ENCODE results near the gene PDE10A.
"Not testable (repeated sequence)": the region's sequence is repeated elsewhere in the genome, so short reads cannot be mapped to it uniquely, and the experiment has no call there.

PDE10A gene

DNA sequence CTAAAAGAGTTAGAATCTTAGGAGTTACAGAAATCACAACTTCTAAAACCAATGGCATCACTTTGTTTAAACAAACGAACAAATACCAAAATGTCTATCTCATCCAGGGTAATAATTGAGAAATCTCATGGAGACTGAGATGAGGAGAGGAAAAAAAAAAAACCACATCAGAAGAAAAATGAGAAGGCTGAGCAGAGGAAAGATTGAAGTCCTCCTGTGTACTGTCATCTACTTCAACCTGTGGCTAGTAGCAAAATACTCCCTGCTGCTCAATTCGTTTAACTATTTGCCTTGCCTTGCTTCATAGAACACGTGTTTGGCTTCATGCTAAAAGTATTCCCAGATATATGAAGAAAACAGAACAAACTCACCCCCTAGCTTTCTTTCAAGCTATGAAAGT is 143.7 kb downstream of the PDE10A start:
- no peak for DNase-seq

DNA sequence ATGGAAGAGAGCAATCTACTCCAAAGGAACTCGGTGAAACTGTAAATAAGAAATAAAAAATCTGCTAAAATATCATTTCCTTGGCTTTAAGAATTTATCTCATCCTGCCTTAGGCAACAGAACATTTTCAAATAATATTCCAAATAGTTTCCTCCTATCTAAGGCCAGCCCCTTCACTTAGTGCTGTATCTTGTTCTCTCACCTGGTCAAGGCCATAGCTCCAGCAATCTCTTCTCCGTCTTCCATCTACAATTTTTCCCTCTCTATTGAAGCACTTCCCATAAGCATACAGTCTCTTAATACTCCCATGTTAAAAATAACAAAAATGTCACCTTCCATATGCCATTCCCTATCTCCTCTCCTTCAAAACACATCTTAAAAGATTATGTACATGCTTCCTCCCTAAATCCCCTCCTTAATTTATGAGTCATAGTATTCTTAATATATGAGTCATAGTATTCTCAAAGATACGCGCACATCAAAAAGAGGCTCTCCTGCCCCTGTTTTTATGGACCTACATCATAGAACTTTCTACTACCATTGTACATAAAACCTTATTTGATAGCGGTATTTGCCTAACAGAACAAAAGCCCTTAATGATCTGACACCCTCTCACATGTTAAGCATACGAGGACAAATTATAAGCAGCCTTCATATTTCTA is 146.9 kb downstream of the PDE10A start:
- DNase-seq = no peak

DNA sequence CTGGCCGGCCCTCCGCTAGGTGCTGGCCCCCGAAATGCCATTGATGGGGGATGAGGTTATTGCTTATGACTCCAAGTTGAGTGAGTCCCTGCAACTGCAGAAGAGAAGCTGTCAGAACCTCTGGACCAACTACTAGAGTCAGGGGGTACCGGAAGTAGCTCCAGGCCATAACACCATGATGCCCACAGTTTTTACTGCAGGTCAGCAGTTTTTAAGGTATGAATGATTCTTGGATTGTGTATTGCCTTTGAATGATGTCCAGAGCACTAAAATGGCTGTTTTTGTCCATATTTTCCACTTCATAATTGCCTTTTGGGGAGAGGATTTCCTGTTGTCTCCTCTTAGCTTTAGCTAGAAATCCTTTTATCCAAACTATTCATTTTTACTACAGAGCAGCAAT is 148.4 kb downstream of the PDE10A start:
- no peak for DNase-seq

DNA sequence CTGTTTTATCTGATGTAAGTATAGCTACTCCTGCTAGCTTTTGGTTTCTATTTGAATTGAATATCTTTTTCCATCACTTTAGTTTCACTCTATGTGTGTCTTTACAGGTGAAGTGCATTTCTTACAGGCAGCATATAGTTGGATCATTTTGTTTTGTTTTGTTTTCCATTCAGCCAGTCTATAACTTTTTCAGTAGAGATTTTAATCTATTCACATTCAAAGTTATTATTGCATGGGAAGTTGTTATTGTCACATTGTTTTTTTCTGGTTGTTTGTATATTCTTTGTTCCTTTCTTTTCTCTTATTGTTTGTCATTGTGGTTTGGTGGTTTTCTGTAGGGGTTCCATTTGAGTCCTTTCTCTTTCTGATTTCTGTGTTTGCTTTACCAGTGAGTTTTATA is 151.2 kb downstream of the PDE10A start:
- no peak for DNase-seq

DNA sequence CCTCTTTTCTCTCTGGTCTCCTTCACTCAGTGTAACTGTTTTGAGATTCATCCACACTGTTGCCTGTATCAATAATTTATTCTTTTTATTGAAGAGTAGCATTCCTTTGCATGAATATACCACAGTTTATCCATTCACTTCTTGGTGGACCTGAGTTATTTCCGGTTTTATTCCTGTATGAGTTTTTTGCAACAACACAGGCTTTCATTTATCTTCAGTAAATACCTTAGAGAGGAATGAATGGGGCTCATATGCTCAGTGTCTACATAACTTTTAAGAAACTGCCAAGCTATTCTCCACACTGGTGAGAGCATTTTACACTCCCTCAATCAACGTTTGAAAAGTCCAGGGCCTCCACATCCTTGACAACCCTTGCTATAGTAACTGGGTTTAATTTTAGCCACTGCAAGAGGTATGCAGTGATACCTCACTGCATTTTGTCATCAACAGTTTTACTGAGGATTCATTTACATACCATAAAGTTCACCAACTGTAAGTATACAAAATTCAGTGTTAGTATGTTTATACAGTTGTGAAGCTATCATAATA is 154.6 kb downstream of the PDE10A start:
- no peak for DNase-seq

DNA sequence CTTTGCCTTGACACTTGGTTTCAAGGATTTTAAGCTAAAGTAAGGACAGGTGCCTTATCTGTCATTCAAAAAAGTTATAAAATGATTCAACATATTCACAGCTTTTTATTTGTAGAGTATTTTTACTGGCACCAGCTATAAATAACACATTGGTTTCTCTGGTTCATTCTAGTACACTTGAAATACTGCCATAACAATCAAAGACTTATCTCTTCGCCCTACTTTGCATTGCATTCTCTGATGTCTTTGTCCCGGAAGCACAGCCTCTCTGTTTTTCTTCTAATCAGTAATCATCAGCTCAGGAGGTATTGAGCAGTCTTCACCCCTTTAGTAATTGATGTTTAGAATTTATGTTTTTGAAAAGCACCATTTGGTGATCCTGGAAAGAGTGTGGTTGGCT is 156.4 kb downstream of the PDE10A start:
- DNase-seq = no peak

DNA sequence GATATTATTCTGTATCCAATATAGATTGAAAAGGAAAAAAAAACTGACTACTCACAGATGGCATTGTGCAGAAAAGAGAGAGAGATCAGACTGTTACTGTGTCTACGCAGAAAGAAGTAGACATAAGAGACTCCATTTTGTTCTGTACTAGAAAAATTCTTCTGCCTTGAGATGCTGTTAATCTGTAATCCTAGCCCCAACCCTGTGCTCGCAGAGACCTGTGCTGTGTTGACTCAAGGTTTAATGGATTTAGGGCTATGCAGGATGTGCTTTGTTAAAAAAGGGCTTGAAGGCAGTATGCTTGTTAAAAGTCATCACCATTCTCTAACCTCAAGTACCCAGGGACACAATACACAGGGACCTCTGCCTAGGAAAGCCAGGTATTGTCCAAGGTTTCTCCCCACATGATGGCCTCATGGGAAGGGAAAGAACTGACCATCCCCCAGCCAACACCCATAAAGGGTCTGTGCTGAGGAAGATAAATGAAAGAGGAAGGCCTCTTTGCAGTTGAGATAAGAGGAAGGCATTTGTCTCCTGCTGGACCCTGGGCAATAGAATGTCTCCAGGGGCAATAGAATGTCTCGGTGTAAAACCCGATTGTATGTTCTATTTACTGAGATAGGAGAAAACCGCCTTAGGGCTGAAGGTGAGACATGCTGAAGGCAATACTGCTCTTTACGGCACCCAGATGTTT is 162.7 kb downstream of the PDE10A start:
- DNase-seq = not testable (repeated sequence)

DNA sequence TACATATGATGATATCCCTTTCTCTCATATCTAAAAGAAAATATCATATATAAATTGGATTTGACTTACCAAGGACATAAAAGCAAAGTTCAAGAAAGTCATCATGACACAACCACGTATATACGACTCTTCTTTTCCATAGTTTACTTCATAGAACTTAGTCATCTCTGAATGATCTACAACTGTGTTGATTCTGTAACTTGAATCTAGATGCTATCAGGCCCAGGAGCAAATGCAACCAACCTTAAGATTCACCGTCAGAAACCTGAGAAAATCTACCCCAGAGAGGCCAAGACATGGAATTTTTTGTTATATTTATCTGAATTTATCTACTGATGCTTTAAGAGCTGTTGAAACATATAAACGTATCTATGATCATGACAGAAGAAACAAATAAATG is 165.6 kb downstream of the PDE10A start:
- no peak for DNase-seq

DNA sequence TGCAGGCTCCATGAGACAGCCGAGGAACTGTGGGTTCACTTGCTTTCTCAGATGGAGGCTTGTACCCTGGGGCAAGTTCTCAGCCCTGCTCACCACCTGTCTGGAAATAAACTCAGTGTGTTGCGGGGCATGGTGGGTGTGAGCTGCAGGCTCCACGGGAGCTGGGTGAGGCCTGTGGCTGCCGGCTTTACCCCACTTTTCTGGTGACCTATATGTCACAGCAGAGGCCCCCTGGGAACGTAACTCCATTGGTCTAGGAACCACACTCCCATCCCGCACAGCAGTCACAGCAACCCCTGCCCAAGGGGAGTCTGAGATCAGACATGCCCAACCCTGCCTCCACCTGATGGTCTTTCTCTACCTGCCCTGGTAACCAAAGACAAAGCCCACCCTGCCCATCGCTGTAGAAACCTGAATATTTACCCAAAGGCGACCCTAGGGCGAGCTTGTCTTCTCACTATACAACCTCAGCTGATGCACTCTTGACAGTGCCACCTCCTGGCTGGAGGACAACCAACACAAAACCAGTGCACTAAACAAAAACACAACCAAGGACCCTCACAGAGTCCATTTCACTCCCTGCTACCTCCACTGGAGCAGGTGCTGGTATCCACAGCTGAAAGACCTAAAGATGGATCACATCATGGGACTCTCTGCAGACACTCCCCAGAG is 174.3 kb downstream of the PDE10A start:
- no peak for DNase-seq

DNA sequence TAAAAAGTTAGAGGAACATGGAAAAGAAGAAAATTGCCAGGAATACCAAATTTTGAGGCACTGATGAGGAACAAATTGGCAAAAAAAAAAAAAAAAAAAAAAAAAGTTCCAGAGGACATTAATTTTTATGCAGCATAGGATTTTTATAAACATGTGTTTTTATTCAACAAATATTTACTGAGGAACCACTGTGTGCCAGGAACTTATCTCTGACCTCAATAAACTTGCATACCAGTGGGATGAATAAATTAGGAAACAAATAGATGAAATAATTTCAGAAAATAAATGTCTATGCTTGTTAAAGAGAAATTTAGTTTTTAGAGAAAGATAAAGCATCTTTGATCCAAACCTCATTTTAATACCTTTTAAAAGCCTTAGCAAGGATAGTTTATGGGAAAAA is 175.1 kb downstream of the PDE10A start:
- DNase-seq = no peak

DNA sequence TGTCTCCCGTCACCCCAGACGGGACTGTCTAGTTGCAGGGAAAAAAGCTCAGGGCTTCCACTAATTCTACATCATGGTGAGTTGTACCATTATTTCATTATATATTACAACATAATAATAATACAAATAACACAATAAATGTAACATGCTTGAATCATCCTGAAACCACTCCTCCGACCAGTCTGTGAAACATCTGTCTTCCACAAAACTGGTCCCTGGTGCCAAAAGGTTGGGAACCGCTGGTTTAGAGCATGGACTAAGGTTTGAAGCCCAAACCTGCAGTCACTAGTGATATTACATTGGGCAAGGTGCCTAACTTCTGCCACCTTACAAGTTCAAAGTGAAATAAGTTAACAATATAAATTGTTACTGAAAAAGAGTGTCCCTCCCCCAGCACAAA is 175.7 kb downstream of the PDE10A start:
- DNase-seq = no peak

DNA sequence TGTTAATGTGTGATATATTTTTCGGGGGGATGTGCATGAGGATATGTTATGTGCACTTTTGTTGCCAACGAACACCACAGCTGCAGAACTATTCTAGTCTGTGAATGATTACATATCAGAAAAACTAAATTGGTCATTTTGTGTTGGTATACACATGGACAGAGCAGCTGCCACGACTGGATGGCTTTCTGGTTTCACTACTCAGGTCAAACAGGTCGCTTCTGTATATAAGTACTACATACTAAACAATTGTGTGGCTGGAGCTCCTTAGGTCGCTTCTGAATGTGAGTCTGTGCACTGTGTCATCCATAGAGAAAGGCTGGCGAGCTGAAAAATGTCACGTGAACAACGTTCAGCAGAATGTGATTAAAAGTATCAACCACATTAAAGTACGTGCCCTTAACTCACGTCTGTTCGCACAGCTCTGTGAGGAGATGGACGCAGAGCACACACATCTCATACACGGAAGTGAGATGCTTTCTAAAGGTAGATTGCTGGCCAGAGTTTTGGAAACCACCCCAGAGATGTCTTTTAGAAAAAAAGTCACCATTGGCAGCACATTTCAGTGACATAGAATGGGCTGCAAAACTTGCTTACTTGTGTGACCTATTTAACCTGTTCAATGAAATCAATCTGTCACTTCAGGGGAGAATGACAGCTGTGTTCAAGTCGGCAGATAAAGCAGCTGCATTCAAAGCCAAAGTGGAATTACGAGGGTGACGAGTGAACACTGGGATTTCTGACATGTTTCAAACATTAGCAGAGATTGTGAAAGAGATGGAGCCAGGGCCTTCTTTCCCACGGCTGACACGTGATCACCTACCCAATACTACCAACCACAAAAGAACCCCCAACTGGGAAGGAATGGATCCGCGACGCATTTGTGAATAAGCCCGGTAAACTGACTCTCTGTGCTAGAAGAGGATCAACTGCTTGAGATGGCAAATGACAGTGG is 176.6 kb downstream of the PDE10A start:
- DNase-seq = no peak

DNA sequence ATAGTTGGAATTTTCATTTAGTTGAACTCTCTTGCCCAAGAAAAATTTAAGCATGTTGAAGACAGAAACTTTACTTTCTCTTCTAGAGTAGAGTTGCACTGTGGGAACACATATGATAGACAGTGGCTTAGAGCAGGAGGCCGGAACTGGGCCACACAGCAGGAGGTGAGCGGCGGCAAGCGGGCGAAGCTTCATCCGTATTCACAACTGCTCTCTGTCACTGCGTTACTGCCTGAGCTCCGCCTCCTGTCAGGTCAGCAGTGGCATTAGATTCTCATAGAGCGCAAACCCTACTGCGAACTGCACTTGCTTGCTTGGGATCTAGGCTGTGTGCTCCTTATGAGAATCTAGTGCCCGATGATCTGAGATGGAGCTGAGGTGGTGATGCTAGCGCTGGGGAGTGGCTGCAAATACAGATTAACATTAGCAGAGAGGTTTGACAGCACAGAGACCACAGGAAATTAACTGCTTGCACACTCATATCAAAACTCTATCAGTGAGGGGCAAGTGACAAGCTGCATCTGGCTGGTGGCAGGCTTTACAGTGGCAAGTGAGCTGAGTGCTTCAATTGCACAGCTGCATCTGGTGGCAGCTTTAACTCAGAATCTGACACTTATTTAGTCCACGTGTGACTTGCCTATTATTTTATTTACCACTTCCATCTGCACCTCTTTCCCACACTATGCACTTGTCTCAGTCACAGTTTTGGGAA is 178.7 kb downstream of the PDE10A start:
- no peak for DNase-seq

DNA sequence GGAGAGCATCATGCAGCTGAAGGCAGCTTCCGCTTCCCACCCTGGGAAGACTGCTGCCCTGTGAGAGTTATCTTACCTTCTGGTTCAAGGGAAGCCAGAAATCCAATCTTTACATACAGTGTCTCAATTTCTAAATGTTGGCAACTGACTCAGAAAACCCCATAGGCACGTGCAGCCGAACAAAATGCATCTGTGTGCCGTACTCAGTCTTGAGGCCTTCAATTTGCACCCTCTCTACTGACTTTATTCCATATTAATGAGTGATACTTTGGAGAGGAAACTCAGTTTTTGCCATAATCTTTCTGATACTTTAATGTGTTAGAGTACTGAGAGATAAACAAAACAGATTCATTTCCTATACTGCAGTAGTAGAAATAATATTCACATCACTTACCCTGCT is 181.1 kb downstream of the PDE10A start:
- DNase-seq = no peak

DNA sequence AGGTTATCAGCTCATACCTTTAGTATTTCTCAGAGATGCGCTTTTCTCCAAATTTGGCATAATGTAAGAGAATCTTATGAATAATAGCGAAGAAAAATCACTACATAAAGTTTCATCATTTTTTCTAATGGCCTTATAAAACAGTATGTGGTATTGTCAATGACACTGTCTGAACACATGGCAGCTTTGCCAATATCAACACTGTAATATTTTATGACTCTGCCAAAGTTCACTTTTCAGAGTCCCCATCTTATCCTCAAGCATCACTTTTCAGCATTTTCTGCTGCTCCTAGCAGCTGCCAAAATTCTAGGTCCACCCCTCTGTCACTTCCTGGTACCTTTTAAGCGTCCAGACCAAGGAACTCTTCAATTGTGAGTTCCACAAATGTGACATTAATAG is 182.1 kb downstream of the PDE10A start:
- no peak for DNase-seq

DNA sequence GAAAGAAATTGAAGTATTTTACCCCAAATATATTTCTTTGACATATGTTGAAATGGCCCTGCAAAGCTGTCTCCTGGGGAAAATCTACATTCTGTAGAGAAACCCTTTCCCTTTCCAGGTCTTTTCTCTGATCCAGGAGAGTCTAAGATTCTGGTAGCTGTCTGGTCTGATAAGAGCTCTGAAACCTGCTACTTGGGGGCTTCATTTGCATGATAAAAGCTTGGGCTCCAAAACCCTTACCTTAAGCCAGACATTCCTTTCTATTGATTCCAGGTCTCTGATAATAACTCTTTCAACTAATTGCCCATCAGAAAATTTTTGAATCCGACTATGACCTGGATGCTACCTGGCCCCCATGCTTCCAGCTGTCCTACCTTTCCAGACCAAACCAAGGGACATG is 184.5 kb downstream of the PDE10A start:
- no peak for DNase-seq

DNA sequence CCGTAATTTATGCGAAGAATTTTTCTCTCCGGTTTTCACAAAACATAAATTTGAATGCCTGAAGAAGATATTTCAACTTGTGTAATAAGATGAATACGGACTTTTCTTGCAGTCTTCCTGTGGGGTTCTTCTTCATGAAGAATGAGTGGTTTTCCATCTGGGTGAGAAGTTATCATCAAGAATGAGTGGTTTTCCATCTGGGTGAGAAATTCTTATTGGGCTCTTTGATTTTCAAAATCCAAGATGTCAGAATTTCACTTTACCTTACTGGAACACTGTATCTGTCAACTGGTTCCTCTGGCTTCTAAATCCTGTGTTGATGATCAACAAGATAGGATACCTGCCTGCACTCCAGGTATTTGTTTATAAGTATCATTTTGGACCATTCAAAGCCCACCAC is 193.6 kb downstream of the PDE10A start:
- no peak for DNase-seq

DNA sequence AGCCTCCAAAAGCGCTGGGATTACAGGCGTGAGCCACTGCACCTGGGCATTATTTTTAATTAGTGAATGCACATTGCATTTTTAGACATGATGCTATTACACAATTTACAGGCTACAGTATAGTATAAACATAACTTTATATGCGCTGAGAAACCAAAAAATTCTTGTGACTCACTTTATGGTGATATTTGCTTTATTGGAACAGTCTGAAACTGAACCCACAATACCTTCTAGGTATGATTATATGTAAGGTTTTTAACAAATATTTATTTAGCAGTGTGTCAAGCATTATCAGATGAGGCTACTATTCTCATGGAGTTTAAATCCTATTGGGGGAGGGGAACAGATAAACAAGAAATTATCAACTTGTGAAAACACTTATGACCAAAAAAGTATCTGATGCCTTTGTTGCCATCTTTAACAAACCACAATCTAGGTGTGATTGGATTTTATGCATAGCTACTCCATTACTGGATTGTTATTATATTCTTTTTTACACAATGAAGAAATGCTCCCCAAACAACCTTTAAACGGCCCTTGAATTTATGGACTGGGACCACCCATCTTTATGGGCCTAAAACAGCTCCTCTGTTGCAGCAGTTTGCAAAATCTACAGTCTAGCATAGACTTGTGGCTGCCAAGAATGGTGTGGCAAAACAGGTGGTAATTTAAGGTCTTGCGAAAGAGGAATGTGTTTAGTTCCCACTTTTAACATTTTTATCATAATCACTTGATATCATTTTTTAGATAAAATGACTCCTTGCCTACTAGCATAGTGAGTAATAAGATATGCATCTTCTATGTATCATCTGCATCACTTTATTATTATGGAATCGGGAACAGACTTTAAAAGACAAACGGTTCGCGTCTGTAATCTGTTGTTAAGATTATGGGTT is 194.5 kb downstream of the PDE10A start:
- no peak for DNase-seq

DNA sequence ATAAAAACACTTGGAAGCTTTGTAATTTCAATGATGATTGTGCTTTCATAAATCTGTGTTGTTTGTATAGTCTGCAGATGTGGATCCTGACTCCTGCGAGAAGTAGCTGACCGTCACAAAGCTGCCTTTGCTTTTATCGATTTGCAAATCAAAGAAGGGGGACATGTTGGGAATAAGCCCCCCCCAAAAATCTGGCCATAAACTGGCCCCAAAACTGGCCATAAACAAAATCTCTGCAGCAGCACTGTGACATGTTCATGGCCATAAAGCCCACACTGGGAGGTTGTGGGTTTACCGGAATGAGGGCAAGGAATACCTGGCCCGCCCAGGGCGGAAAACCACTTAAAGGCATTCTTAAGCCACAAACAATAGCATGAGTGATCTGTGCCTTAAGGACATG is 199.5 kb downstream of the PDE10A start:
- not testable (repeated sequence) for DNase-seq

DNA sequence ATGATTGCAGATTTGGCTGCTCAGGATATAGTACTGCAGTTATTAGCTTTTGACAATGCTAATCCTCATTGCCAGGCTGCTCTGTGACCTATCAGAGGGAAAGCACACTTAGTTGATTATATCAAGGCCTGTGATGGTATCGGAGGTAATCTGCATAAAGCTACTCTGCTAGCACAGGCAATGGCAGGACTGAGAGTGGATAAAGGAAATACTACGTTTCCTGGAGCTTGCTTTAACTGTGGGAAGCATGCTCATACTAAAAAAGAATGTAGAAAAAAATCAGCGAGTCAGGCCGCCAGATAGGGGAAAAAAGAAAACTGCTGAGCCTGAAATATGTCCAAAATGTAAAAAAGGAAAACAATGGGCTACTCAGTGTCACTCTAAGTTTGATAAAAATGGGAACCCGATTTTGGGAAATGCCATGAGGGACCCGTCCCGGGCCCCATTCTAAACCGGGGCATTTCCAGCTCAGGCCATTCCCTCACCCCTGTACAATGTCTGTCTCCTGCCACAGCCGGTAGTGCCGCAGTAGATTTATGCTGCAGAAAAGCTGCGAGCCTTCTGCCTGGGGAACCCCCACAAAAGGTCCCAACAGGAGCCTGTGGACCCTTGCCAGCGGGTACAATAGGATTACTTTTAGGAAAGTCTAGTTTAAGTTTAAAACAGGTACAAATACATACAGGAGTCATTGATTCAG is 203.3 kb downstream of the PDE10A start:
- not testable (repeated sequence) for DNase-seq

All from activated CD8-positive, alpha-beta memory T cell treated with anti-CD3 and anti-CD28 coated beads for 24 hours (primary cell).